ENCODE measurements around the gene CD79A. TPM values are rescaled to one million over a fixed set of nuclear protein-coding genes. Genes with fewer than 3 reads are reported as not detected.

CD79A gene
- polyA plus RNA-seq, 4 donors: 0.45 to 10.5 (median 4.9) TPM

- WGBS, 3 donors: 79 to 92% (median 85%) methylated on average over 33 of the region's 33 CpGs
- no peak for DNase-seq
- H3K4me3 ChIP-seq (ENCODE audit: low read depth in 1 of 3, low read length in 3 of 3): no peak overlapping the region
- H3K27me3 ChIP-seq (ENCODE audit: control insufficient read depth in 3 of 3, insufficient read depth in 3 of 3, low read length in 3 of 3): peaks cover 11 to 88% (median 48%) of the 10 kb centered on the region in 3 donors
- no peaks in the 10 kb centered on the region for H3K4me1 ChIP-seq (ENCODE audit: control insufficient read depth in 3 of 3, insufficient read depth in 2 of 3, low read depth in 1 of 3, low read length in 2 of 3)
- H3K27ac ChIP-seq (ENCODE audit: low read depth in 1 of 3, low read length in 2 of 3): no peak overlapping the region
- H3K36me3 ChIP-seq (ENCODE audit: control insufficient read depth in 3 of 3, insufficient read depth in 2 of 3, low read depth in 1 of 3, low read length in 3 of 3): no peaks in the 10 kb centered on the region
- H3K9me3 ChIP-seq (ENCODE audit: control insufficient read depth in 2 of 2, insufficient read depth in 1 of 2, low read depth in 1 of 2, low read length in 1 of 2): no peaks in the 10 kb centered on the region
- no peak for FAIRE-seq
Observed at GRCh38 chr19:41919948-41920712, 43.1 kb downstream of the CD79A start.

GRCh38 chr19:41920882-41921576, 44.0 kb downstream of the CD79A start:
- Histone ChIP-seq H3K9me3 (ENCODE audit: control insufficient read depth in 2 of 2, insufficient read depth in 1 of 2, low read depth in 1 of 2, low read length in 1 of 2) (no peaks in the 10 kb centered on the region), H3K27ac (ENCODE audit: low read depth in 1 of 3, low read length in 2 of 3) (no peak overlapping the region), H3K27me3 (ENCODE audit: control insufficient read depth in 3 of 3, insufficient read depth in 3 of 3, low read length in 3 of 3) (peaks cover 6 to 88% (median 50%) of the 10 kb centered on the region in 3 donors), H3K4me1 (ENCODE audit: control insufficient read depth in 3 of 3, insufficient read depth in 2 of 3, low read depth in 1 of 3, low read length in 2 of 3) (no peaks in the 10 kb centered on the region), H3K4me3 (ENCODE audit: low read depth in 1 of 3, low read length in 3 of 3) (no peak overlapping the region), H3K36me3 (ENCODE audit: control insufficient read depth in 3 of 3, insufficient read depth in 2 of 3, low read depth in 1 of 3, low read length in 3 of 3) (no peaks in the 10 kb centered on the region)
- FAIRE-seq (no peak), DNase-seq (no peak)
- 10 to 30% (median 19%) methylated on average over 25 to 26 of the region's 26 CpGs for WGBS, 3 donors

GRCh38 chr19:41921577-41922576, 44.8 kb downstream of the CD79A start:
- Histone ChIP-seq H3K9me3 (ENCODE audit: control insufficient read depth in 2 of 2, insufficient read depth in 1 of 2, low read depth in 1 of 2, low read length in 1 of 2) (no peaks in the 10 kb centered on the region), H3K4me3 (ENCODE audit: low read depth in 1 of 3, low read length in 3 of 3) (no peak overlapping the region), H3K4me1 (ENCODE audit: control insufficient read depth in 3 of 3, insufficient read depth in 2 of 3, low read depth in 1 of 3, low read length in 2 of 3) (no peaks in the 10 kb centered on the region), H3K27me3 (ENCODE audit: control insufficient read depth in 3 of 3, insufficient read depth in 3 of 3, low read length in 3 of 3) (peaks cover 4 to 88% (median 43%) of the 10 kb centered on the region in 3 donors), H3K27ac (ENCODE audit: low read depth in 1 of 3, low read length in 2 of 3) (no peak overlapping the region), H3K36me3 (ENCODE audit: control insufficient read depth in 3 of 3, insufficient read depth in 2 of 3, low read depth in 1 of 3, low read length in 3 of 3) (no peaks in the 10 kb centered on the region)
- WGBS, 3 donors: 17 to 25% (median 18%) methylated on average over 17 to 22 of the region's 22 CpGs
- no peak for FAIRE-seq
- no peak for DNase-seq

GRCh38 chr19:41922585-41922984, 45.5 kb downstream of the CD79A start:
- Histone ChIP-seq H3K4me3 (ENCODE audit: low read depth in 1 of 3, low read length in 3 of 3) (no peak overlapping the region), H3K4me1 (ENCODE audit: control insufficient read depth in 3 of 3, insufficient read depth in 2 of 3, low read depth in 1 of 3, low read length in 2 of 3) (no peaks in the 10 kb centered on the region), H3K9me3 (ENCODE audit: control insufficient read depth in 2 of 2, insufficient read depth in 1 of 2, low read depth in 1 of 2, low read length in 1 of 2) (no peaks in the 10 kb centered on the region), H3K36me3 (ENCODE audit: control insufficient read depth in 3 of 3, insufficient read depth in 2 of 3, low read depth in 1 of 3, low read length in 3 of 3) (no peaks in the 10 kb centered on the region), H3K27me3 (ENCODE audit: control insufficient read depth in 3 of 3, insufficient read depth in 3 of 3, low read length in 3 of 3) (peaks cover 0 to 92% (median 45%) of the 10 kb centered on the region in 3 donors), H3K27ac (ENCODE audit: low read depth in 1 of 3, low read length in 2 of 3) (no peak overlapping the region)
- DNase-seq: no peak
- FAIRE-seq: no peak
- 15 to 20% (median 20%) methylated on average over 15 to 18 of the region's 18 CpGs for WGBS, 3 donors

GRCh38 chr19:41923045-41923788, 46.1 kb downstream of the CD79A start:
- no peaks in the 10 kb centered on the region for H3K4me1 ChIP-seq (ENCODE audit: control insufficient read depth in 3 of 3, insufficient read depth in 2 of 3, low read depth in 1 of 3, low read length in 2 of 3)
- H3K27ac ChIP-seq (ENCODE audit: low read depth in 1 of 3, low read length in 2 of 3): no peak overlapping the region
- H3K4me3 ChIP-seq (ENCODE audit: low read depth in 1 of 3, low read length in 3 of 3): no peak overlapping the region
- DNase-seq (no peak), FAIRE-seq (no peak)
- WGBS, 3 donors: 29 to 43% (median 30%) methylated on average over 5 to 6 of the region's 6 CpGs
- H3K36me3 ChIP-seq (ENCODE audit: control insufficient read depth in 3 of 3, insufficient read depth in 2 of 3, low read depth in 1 of 3, low read length in 3 of 3): no peaks in the 10 kb centered on the region
- H3K9me3 ChIP-seq (ENCODE audit: control insufficient read depth in 2 of 2, insufficient read depth in 1 of 2, low read depth in 1 of 2, low read length in 1 of 2): no peaks in the 10 kb centered on the region
- peaks cover 0 to 92% (median 40%) of the 10 kb centered on the region in 3 donors for H3K27me3 ChIP-seq (ENCODE audit: control insufficient read depth in 3 of 3, insufficient read depth in 3 of 3, low read length in 3 of 3)

GRCh38 chr19:41924151-41925145, 47.4 kb downstream of the CD79A start:
- Histone ChIP-seq H3K9me3 (ENCODE audit: control insufficient read depth in 2 of 2, insufficient read depth in 1 of 2, low read depth in 1 of 2, low read length in 1 of 2) (no peaks in the 10 kb centered on the region), H3K4me1 (ENCODE audit: control insufficient read depth in 3 of 3, insufficient read depth in 2 of 3, low read depth in 1 of 3, low read length in 2 of 3) (peaks cover 0 to 7% (median 0%) of the 10 kb centered on the region in 3 donors), H3K4me3 (ENCODE audit: low read depth in 1 of 3, low read length in 3 of 3) (no peak overlapping the region), H3K27me3 (ENCODE audit: control insufficient read depth in 3 of 3, insufficient read depth in 3 of 3, low read length in 3 of 3) (peaks cover 0 to 93% (median 41%) of the 10 kb centered on the region in 3 donors), H3K27ac (ENCODE audit: low read depth in 1 of 3, low read length in 2 of 3) (no peak overlapping the region), H3K36me3 (ENCODE audit: control insufficient read depth in 3 of 3, insufficient read depth in 2 of 3, low read depth in 1 of 3, low read length in 3 of 3) (no peaks in the 10 kb centered on the region)
- FAIRE-seq (no peak), DNase-seq (no peak)
- 16 to 40% (median 36%) methylated on average over 13 of the region's 13 CpGs for WGBS, 3 donors
